ENCODE results near the gene ZNF599. TPM values are rescaled to one million over a fixed set of nuclear protein-coding genes. Genes with fewer than 3 reads are reported as not detected.

The ZNF599 gene
- total RNA-seq, 1 experiment from 2014 or later: 4.6 TPM

DNA sequence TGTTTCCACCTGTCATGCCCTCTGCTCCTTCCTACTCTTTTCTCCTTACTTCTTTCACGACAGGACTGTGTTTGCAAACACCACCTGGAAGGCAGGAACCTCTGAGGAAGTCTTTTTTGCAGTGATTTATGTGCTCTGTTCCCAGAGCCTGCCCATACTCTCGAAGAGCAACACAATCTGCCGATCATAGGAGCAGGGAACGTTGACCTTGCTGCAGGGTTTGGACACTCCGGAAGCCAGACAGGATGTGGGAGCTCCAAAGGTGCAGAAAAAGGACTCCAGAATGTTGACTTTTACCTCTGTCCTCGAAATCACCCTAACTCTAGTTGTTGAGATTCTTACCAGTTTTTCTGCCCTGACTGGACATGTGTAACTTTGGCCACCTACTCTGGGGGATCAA, 47.6 kb downstream of the ZNF599 start:
- CTCF ChIA-PET: interaction anchor here (0.5 to 1.5 kb wide), 3 partner anchors 13 to 508 kb away, joined by 4 to 8 read pairs (median 5); no protein-coding TSS in a partner anchor
- H3K4me1 Mint-ChIP-seq (ENCODE audit: insufficient read depth, unreplicated experiment): no peaks in the 10 kb centered on the region
- no TSS peak for BruUV-seq (replicated peaks)
- H3K27ac Mint-ChIP-seq (ENCODE audit: low read depth, unreplicated experiment): no peak overlapping the region
- peaks cover 37% of the 10 kb centered on the region for H3K27me3 Mint-ChIP-seq (ENCODE audit: insufficient read depth, unreplicated experiment)
- H3K4me3 Mint-ChIP-seq (ENCODE audit: unreplicated experiment): no peak overlapping the region
- DNase-seq (ENCODE audit: unreplicated experiment): no peak
- intact Hi-C loops (cut with micrococcal nuclease): no loop called here
- H3K9me3 Mint-ChIP-seq (ENCODE audit: unreplicated experiment): no peaks in the 10 kb centered on the region
- TF ChIP-seq CTCF (IDR thresholded peaks at IDR 0.05; ENCODE audit: unreplicated experiment): no peak
- POLR2A ChIA-PET: no interaction called here
- H3K36me3 Mint-ChIP-seq (ENCODE audit: insufficient read depth, unreplicated experiment): no peaks in the 10 kb centered on the region

DNA sequence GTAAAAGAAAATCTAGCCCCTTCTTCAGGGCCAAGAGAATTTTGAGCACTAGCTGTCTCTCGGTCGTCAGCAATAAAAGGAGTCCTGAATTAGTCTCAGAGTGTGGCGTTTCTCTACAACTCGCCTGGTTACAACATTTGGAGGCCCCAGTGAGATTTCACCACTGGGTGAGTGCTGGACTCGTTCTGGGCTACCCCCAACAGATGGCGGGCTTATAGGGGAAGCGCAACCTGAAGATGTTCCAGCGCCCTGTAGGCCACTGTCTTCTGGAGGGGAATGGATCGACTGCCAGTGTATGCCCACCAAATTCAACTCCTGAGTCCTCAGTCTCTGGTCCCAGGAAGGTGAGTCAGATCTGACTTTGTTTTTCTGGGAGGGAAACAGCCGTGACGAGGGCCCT, 50.7 kb downstream of the ZNF599 start:
- H3K4me1 Mint-ChIP-seq (ENCODE audit: insufficient read depth, unreplicated experiment): no peaks in the 10 kb centered on the region
- CTCF ChIA-PET: interaction anchor here (0.6 to 0.8 kb wide), 2 partner anchors 251 to 368 kb away, joined by 3 read pairs; no protein-coding TSS in a partner anchor
- no peak for DNase-seq (ENCODE audit: unreplicated experiment)
- H3K27ac Mint-ChIP-seq (ENCODE audit: low read depth, unreplicated experiment): no peak overlapping the region
- no peaks in the 10 kb centered on the region for H3K9me3 Mint-ChIP-seq (ENCODE audit: unreplicated experiment)
- intact Hi-C loops (cut with micrococcal nuclease): no loop called here
- peaks cover 37% of the 10 kb centered on the region for H3K27me3 Mint-ChIP-seq (ENCODE audit: insufficient read depth, unreplicated experiment)
- no peak overlapping the region for H3K4me3 Mint-ChIP-seq (ENCODE audit: unreplicated experiment)
- no peaks in the 10 kb centered on the region for H3K36me3 Mint-ChIP-seq (ENCODE audit: insufficient read depth, unreplicated experiment)
- BruUV-seq (replicated peaks): no TSS peak
- POLR2A ChIA-PET: interaction anchor here (1.0 kb wide), 1 partner anchor 204 kb away, joined by 3 read pairs; the partner anchor contains the start of gene ZNF30
- TF ChIP-seq CTCF (IDR thresholded peaks at IDR 0.05; ENCODE audit: unreplicated experiment): no peak

GRCh38 chr19:34715357-34715756, 57.7 kb downstream of the ZNF599 start:
- H3K36me3 Mint-ChIP-seq (ENCODE audit: insufficient read depth, unreplicated experiment): no peaks in the 10 kb centered on the region

GRCh38 chr19:34713262-34713637, 59.8 kb downstream of the ZNF599 start:
- Mint-ChIP-seq H3K27me3 (ENCODE audit: insufficient read depth, unreplicated experiment) (no peaks in the 10 kb centered on the region), H3K9me3 (ENCODE audit: unreplicated experiment) (peaks cover 14% of the 10 kb centered on the region), H3K36me3 (ENCODE audit: insufficient read depth, unreplicated experiment) (no peaks in the 10 kb centered on the region), H3K4me1 (ENCODE audit: insufficient read depth, unreplicated experiment) (peaks cover 6% of the 10 kb centered on the region), H3K27ac (ENCODE audit: low read depth, unreplicated experiment) (no peak overlapping the region), H3K4me3 (ENCODE audit: unreplicated experiment) (no peak overlapping the region)
- no peak for DNase-seq (ENCODE audit: unreplicated experiment)
- TF ChIP-seq CTCF (IDR thresholded peaks at IDR 0.05; ENCODE audit: unreplicated experiment): no peak
- no TSS peak for BruUV-seq (replicated peaks)
- intact Hi-C loops (cut with micrococcal nuclease): loop anchor here (5.0 kb wide), 1 partner anchor 671 kb away; no protein-coding TSS in a partner anchor
- CTCF ChIA-PET: interaction anchor here (0.7 to 2.7 kb wide), 23 partner anchors 8 to 1283 kb away, joined by 3 to 17 read pairs (median 4); no protein-coding TSS in a partner anchor
- POLR2A ChIA-PET: no interaction called here

More at GRCh38 chr19:34715357-34715756, 57.7 kb downstream of the ZNF599 start:
- no peak for DNase-seq (ENCODE audit: unreplicated experiment)
- intact Hi-C loops (cut with micrococcal nuclease): no loop called here
- CTCF ChIA-PET: interaction anchor here (0.6 kb wide), 1 partner anchor 76 kb away, joined by 3 read pairs; no protein-coding TSS in a partner anchor
- Mint-ChIP-seq H3K4me1 (ENCODE audit: insufficient read depth, unreplicated experiment) (peaks cover 6% of the 10 kb centered on the region), H3K27me3 (ENCODE audit: insufficient read depth, unreplicated experiment) (no peaks in the 10 kb centered on the region), H3K9me3 (ENCODE audit: unreplicated experiment) (peaks cover 14% of the 10 kb centered on the region), H3K27ac (ENCODE audit: low read depth, unreplicated experiment) (no peak overlapping the region), H3K4me3 (ENCODE audit: unreplicated experiment) (no peak overlapping the region)
- no peak for TF ChIP-seq CTCF (IDR thresholded peaks at IDR 0.05; ENCODE audit: unreplicated experiment)
- BruUV-seq (replicated peaks): no TSS peak
- POLR2A ChIA-PET: no interaction called here
